C4-2B (cell line): ENCODE data around the gene FCHO1.

Source experiments
- ZFX ChIP-seq: fragments of 450-650 bp; IDR thresholded peaks from 2 replicates; pipeline ENCODE4 v1.6.1; 2017
- TF ChIP-seq, protein P1 (sequence below): fragments of 450-650 bp; conservative IDR thresholded peaks from 2 replicates; pipeline ENCODE4 v1.5.1; 2017; ENCODE audit warnings: mild to moderate bottlenecking

DNA sequence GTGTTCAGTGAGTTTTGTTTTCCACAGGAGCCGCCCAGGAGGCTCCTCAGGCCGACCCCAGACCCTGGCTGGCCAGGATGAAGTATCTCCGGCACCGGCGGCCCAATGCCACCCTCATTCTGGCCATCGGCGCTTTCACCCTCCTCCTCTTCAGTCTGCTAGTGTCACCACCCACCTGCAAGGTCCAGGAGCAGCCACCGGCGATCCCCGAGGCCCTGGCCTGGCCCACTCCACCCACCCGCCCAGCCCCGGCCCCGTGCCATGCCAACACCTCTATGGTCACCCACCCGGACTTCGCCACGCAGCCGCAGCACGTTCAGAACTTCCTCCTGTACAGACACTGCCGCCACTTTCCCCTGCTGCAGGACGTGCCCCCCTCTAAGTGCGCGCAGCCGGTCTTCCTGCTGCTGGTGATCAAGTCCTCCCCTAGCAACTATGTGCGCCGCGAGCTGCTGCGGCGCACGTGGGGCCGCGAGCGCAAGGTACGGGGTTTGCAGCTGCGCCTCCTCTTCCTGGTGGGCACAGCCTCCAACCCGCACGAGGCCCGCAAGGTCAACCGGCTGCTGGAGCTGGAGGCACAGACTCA, 56.5 kb downstream of the FCHO1 start:
- TF ChIP-seq, protein P1, sequence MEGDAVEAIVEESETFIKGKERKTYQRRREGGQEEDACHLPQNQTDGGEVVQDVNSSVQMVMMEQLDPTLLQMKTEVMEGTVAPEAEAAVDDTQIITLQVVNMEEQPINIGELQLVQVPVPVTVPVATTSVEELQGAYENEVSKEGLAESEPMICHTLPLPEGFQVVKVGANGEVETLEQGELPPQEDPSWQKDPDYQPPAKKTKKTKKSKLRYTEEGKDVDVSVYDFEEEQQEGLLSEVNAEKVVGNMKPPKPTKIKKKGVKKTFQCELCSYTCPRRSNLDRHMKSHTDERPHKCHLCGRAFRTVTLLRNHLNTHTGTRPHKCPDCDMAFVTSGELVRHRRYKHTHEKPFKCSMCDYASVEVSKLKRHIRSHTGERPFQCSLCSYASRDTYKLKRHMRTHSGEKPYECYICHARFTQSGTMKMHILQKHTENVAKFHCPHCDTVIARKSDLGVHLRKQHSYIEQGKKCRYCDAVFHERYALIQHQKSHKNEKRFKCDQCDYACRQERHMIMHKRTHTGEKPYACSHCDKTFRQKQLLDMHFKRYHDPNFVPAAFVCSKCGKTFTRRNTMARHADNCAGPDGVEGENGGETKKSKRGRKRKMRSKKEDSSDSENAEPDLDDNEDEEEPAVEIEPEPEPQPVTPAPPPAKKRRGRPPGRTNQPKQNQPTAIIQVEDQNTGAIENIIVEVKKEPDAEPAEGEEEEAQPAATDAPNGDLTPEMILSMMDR, result no peak
- TF ChIP-seq ZFX, result no peak
